IMR-90 (cell line): ENCODE measurements around the gene DIPK1B. TPM values are rescaled to one million over a fixed set of nuclear protein-coding genes. Genes with fewer than 3 reads are reported as not detected.

Source experiments
- ATAC-seq: fragments of 200-7000 bp; cut with Tn5 transposase; 2 replicates; pipeline ENCODE4 v1.9.1; 2020; ENCODE audit warnings: low read depth, mild to moderate bottlenecking, moderate library complexity
- BruUV-seq: library from RNA; stranded (reverse); fragments of 400-500 nt; replicated peaks from 2 replicates; lab custom pipeline; 2021; lab: Mats Ljungman, UMichigan
- CTCF ChIA-PET: fragments of 300-600 bp; formaldehyde crosslinking; extraction: SDS; loops from one replicate; lab custom pipeline; 2021; ENCODE audit warnings: antibody characterized with exemption; lab: Yijun Ruan, JAX
- POLR2A ChIA-PET: fragments of 300-600 bp; sonication (Branson Sonifier 250); formaldehyde crosslinking; loops from one replicate; lab custom pipeline; 2022; ENCODE audit warnings: antibody characterized with exemption; ENCODE audit not compliant: unreplicated experiment; lab: Charles Lee
- DNase-seq: peaks from one replicate; pipeline ENCODE4 v3.0.0; 2013
- H2AFZ ChIP-seq: replicated peaks from 2 replicates; pipeline ENCODE3; 2013; ENCODE audit warnings: low read length, mild to moderate bottlenecking; ENCODE audit not compliant: poor library complexity
- H2AK5ac ChIP-seq: 2 replicates; pipeline ENCODE4 v1.6.1; 2013; ENCODE audit warnings: low read depth, low read length, inconsistent platforms
- H2AK9ac ChIP-seq: replicated peaks from 2 replicates; pipeline ENCODE3; 2013; ENCODE audit warnings: mild to moderate bottlenecking, low read depth, low read length, moderate library complexity; ENCODE audit not compliant: poor library complexity
- H2BK120ac ChIP-seq: 2 replicates; pipeline ENCODE4 v1.6.1; 2013; ENCODE audit warnings: low read depth, low read length, inconsistent platforms
- H2BK15ac ChIP-seq: 3 replicates; pipeline ENCODE4 v1.6.1; 2013; ENCODE audit warnings: low read depth, low read length, inconsistent platforms
- H2BK20ac ChIP-seq: 2 replicates; pipeline ENCODE4 v1.6.1; 2013; ENCODE audit warnings: low read depth, mild to moderate bottlenecking, inconsistent platforms, low read length, moderate library complexity
- H2BK5ac ChIP-seq: 2 replicates; pipeline ENCODE4 v1.6.1; 2013; ENCODE audit warnings: mild to moderate bottlenecking, low read depth, low read length, inconsistent platforms; ENCODE audit not compliant: poor library complexity, severe bottlenecking
- H3K14ac ChIP-seq: replicated peaks from 2 replicates; pipeline ENCODE4 v1.6.1; 2013; ENCODE audit warnings: low read depth, low read length, inconsistent platforms
- H3K18ac ChIP-seq: 2 replicates; pipeline ENCODE4 v1.6.1; 2013; ENCODE audit warnings: low read depth, low read length, control low read depth
- H3K23ac ChIP-seq: 2 replicates; pipeline ENCODE4 v1.6.1; 2013; ENCODE audit warnings: low read depth, low read length, inconsistent platforms
- H3K27ac ChIP-seq: 2 replicates; pipeline ENCODE4 v1.5.1; 2013; ENCODE audit warnings: mild to moderate bottlenecking, control low read depth, low read length; ENCODE audit not compliant: insufficient read depth
- H3K27me3 ChIP-seq: 2 replicates; pipeline ENCODE4 v1.6.1; 2013; ENCODE audit warnings: low read length; ENCODE audit not compliant: control insufficient read depth, insufficient read depth
- H3K36me3 ChIP-seq: 2 replicates; pipeline ENCODE4 v1.6.1; 2013; ENCODE audit warnings: low read length, mixed read lengths; ENCODE audit not compliant: control insufficient read depth, insufficient read depth
- H3K4ac ChIP-seq: 2 replicates; pipeline ENCODE4 v1.6.1; 2013; ENCODE audit warnings: low read depth, low read length, inconsistent platforms
- H3K4me1 ChIP-seq: 2 replicates; pipeline ENCODE4 v1.6.1; 2013; ENCODE audit warnings: low read length, mixed read lengths; ENCODE audit not compliant: control insufficient read depth, insufficient read depth
- H3K4me2 ChIP-seq: 2 replicates; pipeline ENCODE4 v1.6.1; 2013; ENCODE audit warnings: low read depth, mild to moderate bottlenecking, control low read depth, low read length, moderate library complexity
- H3K4me3 ChIP-seq: 2 replicates; pipeline ENCODE4 v1.5.1; 2013; ENCODE audit warnings: low read depth, mild to moderate bottlenecking, control low read depth, low read length, moderate library complexity; ENCODE audit not compliant: insufficient read depth
- H3K56ac ChIP-seq: 2 replicates; pipeline ENCODE4 v1.6.1; 2013; ENCODE audit warnings: low read length, inconsistent platforms; ENCODE audit not compliant: insufficient read depth; ENCODE audit errors: extremely low read depth
- H3K79me1 ChIP-seq, 2 experiments: 2 replicates each; pipeline ENCODE4 v1.6.1; 2013; ENCODE audit warnings: low read length in 2 of 2, inconsistent platforms in 1 of 2, low read depth in 1 of 2
- H3K9ac ChIP-seq: 2 replicates; pipeline ENCODE4 v1.6.1; 2013; ENCODE audit warnings: low read depth, low read length, control low read depth
- H3K9me1 ChIP-seq: 2 replicates; pipeline ENCODE4 v1.6.1; 2013; ENCODE audit warnings: low read length, inconsistent platforms; ENCODE audit not compliant: insufficient read depth
- H3K9me3 ChIP-seq: 2 replicates; pipeline ENCODE4 v1.6.1; 2013; ENCODE audit warnings: low read length; ENCODE audit not compliant: control insufficient read depth, insufficient read depth
- H4K20me1 ChIP-seq: 2 replicates; pipeline ENCODE4 v1.6.1; 2013; ENCODE audit warnings: low read length, inconsistent platforms; ENCODE audit not compliant: insufficient read depth
- H4K5ac ChIP-seq: 2 replicates; pipeline ENCODE4 v1.6.1; 2013; ENCODE audit warnings: mild to moderate bottlenecking, low read depth, low read length, control low read depth
- H4K8ac ChIP-seq, 2 experiments: 2 replicates each; pipeline ENCODE4 v1.6.1; 2013; ENCODE audit warnings: low read depth in 2 of 2, low read length in 2 of 2, control low read depth in 1 of 2, inconsistent platforms in 1 of 2
- H4K91ac ChIP-seq: 2 replicates; pipeline ENCODE4 v1.6.1; 2013; ENCODE audit warnings: low read depth, low read length, inconsistent platforms; ENCODE audit not compliant: insufficient read depth
- BHLHE40 ChIP-seq: fragments of 150-350 bp; IDR thresholded peaks from 2 replicates; pipeline ENCODE4 v1.6.1; 2016; ENCODE audit warnings: mild to moderate bottlenecking, low read depth, low read length
- CEBPB ChIP-seq: IDR thresholded peaks from 2 replicates; pipeline ENCODE4 v1.6.1; 2012; ENCODE audit warnings: low read depth, low read length, improper control_type of control experiment
- CHD1 ChIP-seq: IDR thresholded peaks from 2 replicates; pipeline ENCODE4 v1.6.1; 2012; ENCODE audit warnings: low read depth, low read length, improper control_type of control experiment
- FOS ChIP-seq: fragments of 150-350 bp; IDR thresholded peaks from 2 replicates; pipeline ENCODE4 v1.6.1; 2016; ENCODE audit warnings: low read depth, low read length
- MAFK ChIP-seq: IDR thresholded peaks from 2 replicates; pipeline ENCODE4 v1.6.1; 2012; ENCODE audit warnings: low read depth, low read length, improper control_type of control experiment
- MAZ ChIP-seq: IDR thresholded peaks from 2 replicates; pipeline ENCODE4 v1.6.1; 2012; ENCODE audit warnings: low read depth, mild to moderate bottlenecking, low read length, improper control_type of control experiment, moderate library complexity, borderline replicate concordance
- MXI1 ChIP-seq: IDR thresholded peaks from 2 replicates; pipeline ENCODE4 v1.6.1; 2012; ENCODE audit warnings: low read depth, mild to moderate bottlenecking, low read length, moderate library complexity, borderline replicate concordance
- NFE2L2 ChIP-seq: fragments of 150-350 bp; IDR thresholded peaks from 2 replicates; pipeline ENCODE4 v1.6.1; 2016; ENCODE audit warnings: low read depth, mild to moderate bottlenecking, low read length
- POLR2A ChIP-seq: IDR thresholded peaks from 2 replicates; pipeline ENCODE4 v1.6.1; 2012; ENCODE audit warnings: mild to moderate bottlenecking, low read depth, low read length
- RAD21 ChIP-seq: IDR thresholded peaks from 2 replicates; pipeline ENCODE4 v1.6.1; 2012; ENCODE audit warnings: low read length, improper control_type of control experiment
- RCOR1 ChIP-seq: IDR thresholded peaks from 2 replicates; pipeline ENCODE4 v1.6.1; 2012; ENCODE audit warnings: mild to moderate bottlenecking, low read length, improper control_type of control experiment; ENCODE audit not compliant: insufficient replicate concordance
- RFX5 ChIP-seq: IDR thresholded peaks from 2 replicates; pipeline ENCODE4 v1.8.0; 2012; ENCODE audit warnings: low read depth, mild to moderate bottlenecking, low read length, moderate library complexity
- SMC3 ChIP-seq: fragments of 150-350 bp; IDR thresholded peaks from 2 replicates; pipeline ENCODE4 v1.6.1; 2016; ENCODE audit warnings: low read depth, mild to moderate bottlenecking, antibody characterized with exemption, low read length, moderate library complexity
- WGBS, 2 experiments: methylation state at CpG; one replicate each; pipeline versions ENCODE4 v1.1.5 to v1.1.7; 2013; ENCODE audit warnings: missing lambda C conversion rate in 2 of 2; ENCODE audit not compliant: insufficient read length in 1 of 2; ENCODE audit errors: extremely low coverage in 2 of 2; 5-methylcytosine and 5-hydroxymethylcytosine counted together
- dilution Hi-C: fragments of 300-500 bp; cut with HindIII; formaldehyde crosslinking; loops from one replicate; pipeline ENCODE4 v1.14.3; 2018; ENCODE audit warnings: low sequenced_read_pairs; ENCODE audit not compliant: unreplicated experiment
- in situ Hi-C: fragments of 300-500 bp; cut with MboI; formaldehyde crosslinking; loops from 3 replicates; pipeline ENCODE4 v1.14.3; 2019; ENCODE audit warnings: low sequenced_read_pairs, inconsistent platforms, mixed read lengths
- intact Hi-C: fragments of 100-400 bp; cut with micrococcal nuclease; formaldehyde crosslinking; loops from 2 replicates; pipeline ENCODE4 v1.10.0; 2022
- polyA plus RNA-seq, 3 experiments: library from polyadenylated mRNA; depleted of rRNA; stranded (reverse); fragments of >200 nt; gene quantifications; 2 replicates each; pipeline ENCODE4 v1.2.3, GENCODE V29; 2012; ENCODE audit warnings: low replicate concordance in 1 of 3
- total RNA-seq: library from RNA; depleted of rRNA; stranded (reverse); fragments of >200 nt; gene quantifications from 2 replicates; pipeline ENCODE4 v1.2.3, GENCODE V29; 2012
- TF ChIP-seq, protein P1 (sequence below): conservative IDR thresholded peaks from 2 replicates; pipeline ENCODE4 v1.5.1; 2012; ENCODE audit warnings: mild to moderate bottlenecking, low read depth, low read length, improper control_type of control experiment
- TF ChIP-seq, protein P2 (sequence below): fragments of 150-350 bp; IDR thresholded peaks from 2 replicates; pipeline ENCODE4 v1.6.1; 2017; ENCODE audit warnings: mild to moderate bottlenecking, antibody characterized with exemption, low read length, low read depth
- TF ChIP-seq, protein P3 (sequence below): fragments of 150-350 bp; IDR thresholded peaks from 2 replicates; pipeline ENCODE4 v1.6.1; 2016; ENCODE audit warnings: low read depth, mild to moderate bottlenecking, low read length, moderate library complexity, borderline replicate concordance

The DIPK1B gene
- total and polyA plus RNA-seq, 2 of the 4 experiments (the other 2 are of a cell fraction), result 3.4 to 7.1 TPM

GRCh38 chr9:136762221-136762691 is 49.9 kb downstream of the DIPK1B start:
- 61% methylated on average over 2 of the region's 17 CpGs; no CpG with 5 or more reads in 1 of the 2 experiments for WGBS, 2 experiments
- no peak overlapping the region for H3K27ac ChIP-seq
- no peaks in the 10 kb centered on the region for H3K4me1 ChIP-seq
- H3K23ac ChIP-seq, result no peak overlapping the region
- H2AK5ac ChIP-seq, result no peak overlapping the region
- H3K4me2 ChIP-seq, result no peak overlapping the region
- H3K14ac ChIP-seq, result no peak overlapping the region
- no peaks in the 10 kb centered on the region for H4K20me1 ChIP-seq
- ChIA-PET CTCF (no interaction called here), POLR2A (no interaction called here)
- dilution Hi-C loops, result no loop called here
- H3K18ac ChIP-seq, result no peak overlapping the region
- H4K91ac ChIP-seq, result no peak overlapping the region
- H3K79me1 ChIP-seq, result no peaks in the 10 kb centered on the region
- no peaks in the 10 kb centered on the region for H3K9me3 ChIP-seq
- H2BK120ac ChIP-seq, result no peak overlapping the region
- no peak overlapping the region for H2AK9ac ChIP-seq
- DNase-seq (no peak), ATAC-seq (no peak)
- H2AFZ ChIP-seq, result no peak overlapping the region
- no peaks in the 10 kb centered on the region for H3K36me3 ChIP-seq
- no peak overlapping the region for H2BK20ac ChIP-seq
- H3K4me3 ChIP-seq, result no peak overlapping the region
- intact Hi-C loops, result no loop called here
- no peak overlapping the region for H3K4ac ChIP-seq
- no peak for TF ChIP-seq RFX5
- no peak for TF ChIP-seq POLR2A
- no peak for TF ChIP-seq MXI1
- no peak for TF ChIP-seq RCOR1
- no peak for TF ChIP-seq NFE2L2
- no peak for TF ChIP-seq FOS
- no peak for TF ChIP-seq CEBPB
- TF ChIP-seq, protein P1, sequence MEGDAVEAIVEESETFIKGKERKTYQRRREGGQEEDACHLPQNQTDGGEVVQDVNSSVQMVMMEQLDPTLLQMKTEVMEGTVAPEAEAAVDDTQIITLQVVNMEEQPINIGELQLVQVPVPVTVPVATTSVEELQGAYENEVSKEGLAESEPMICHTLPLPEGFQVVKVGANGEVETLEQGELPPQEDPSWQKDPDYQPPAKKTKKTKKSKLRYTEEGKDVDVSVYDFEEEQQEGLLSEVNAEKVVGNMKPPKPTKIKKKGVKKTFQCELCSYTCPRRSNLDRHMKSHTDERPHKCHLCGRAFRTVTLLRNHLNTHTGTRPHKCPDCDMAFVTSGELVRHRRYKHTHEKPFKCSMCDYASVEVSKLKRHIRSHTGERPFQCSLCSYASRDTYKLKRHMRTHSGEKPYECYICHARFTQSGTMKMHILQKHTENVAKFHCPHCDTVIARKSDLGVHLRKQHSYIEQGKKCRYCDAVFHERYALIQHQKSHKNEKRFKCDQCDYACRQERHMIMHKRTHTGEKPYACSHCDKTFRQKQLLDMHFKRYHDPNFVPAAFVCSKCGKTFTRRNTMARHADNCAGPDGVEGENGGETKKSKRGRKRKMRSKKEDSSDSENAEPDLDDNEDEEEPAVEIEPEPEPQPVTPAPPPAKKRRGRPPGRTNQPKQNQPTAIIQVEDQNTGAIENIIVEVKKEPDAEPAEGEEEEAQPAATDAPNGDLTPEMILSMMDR, result no peak
- no peak for TF ChIP-seq MAZ
- TF ChIP-seq, protein P2, sequence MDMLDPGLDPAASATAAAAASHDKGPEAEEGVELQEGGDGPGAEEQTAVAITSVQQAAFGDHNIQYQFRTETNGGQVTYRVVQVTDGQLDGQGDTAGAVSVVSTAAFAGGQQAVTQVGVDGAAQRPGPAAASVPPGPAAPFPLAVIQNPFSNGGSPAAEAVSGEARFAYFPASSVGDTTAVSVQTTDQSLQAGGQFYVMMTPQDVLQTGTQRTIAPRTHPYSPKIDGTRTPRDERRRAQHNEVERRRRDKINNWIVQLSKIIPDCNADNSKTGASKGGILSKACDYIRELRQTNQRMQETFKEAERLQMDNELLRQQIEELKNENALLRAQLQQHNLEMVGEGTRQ, result no peak
- no peak for TF ChIP-seq BHLHE40
- TF ChIP-seq MAFK, result no peak
- TF ChIP-seq SMC3, result no peak
- TF ChIP-seq CHD1, result no peak
- no peak for TF ChIP-seq RAD21
- TF ChIP-seq, protein P3, sequence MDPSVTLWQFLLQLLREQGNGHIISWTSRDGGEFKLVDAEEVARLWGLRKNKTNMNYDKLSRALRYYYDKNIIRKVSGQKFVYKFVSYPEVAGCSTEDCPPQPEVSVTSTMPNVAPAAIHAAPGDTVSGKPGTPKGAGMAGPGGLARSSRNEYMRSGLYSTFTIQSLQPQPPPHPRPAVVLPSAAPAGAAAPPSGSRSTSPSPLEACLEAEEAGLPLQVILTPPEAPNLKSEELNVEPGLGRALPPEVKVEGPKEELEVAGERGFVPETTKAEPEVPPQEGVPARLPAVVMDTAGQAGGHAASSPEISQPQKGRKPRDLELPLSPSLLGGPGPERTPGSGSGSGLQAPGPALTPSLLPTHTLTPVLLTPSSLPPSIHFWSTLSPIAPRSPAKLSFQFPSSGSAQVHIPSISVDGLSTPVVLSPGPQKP, result no peak
- H4K8ac ChIP-seq, result no peak overlapping the region
- no peak overlapping the region for H3K9ac ChIP-seq
- no peaks in the 10 kb centered on the region for H3K9me1 ChIP-seq
- no peak overlapping the region for H3K56ac ChIP-seq
- no peak overlapping the region for H2BK5ac ChIP-seq
- H2BK15ac ChIP-seq, result no peak overlapping the region
- BruUV-seq, result no TSS peak
- peaks cover 1% of the 10 kb centered on the region; the same call in 1 of the 2 replicates for H3K27me3 ChIP-seq
- in situ Hi-C loops, result no loop called here
- H4K5ac ChIP-seq, result no peak overlapping the region
